Glomerular endothelial cell (primary cell): Measurements from ENCODE around the gene DACH2. TPM values are rescaled to one million over a fixed set of nuclear protein-coding genes. Genes with fewer than 3 reads are reported as not detected.

Experiments used
- DNase-seq: peaks from one replicate; pipeline ENCODE4 v3.0.0-alpha.2; 2011; ENCODE audit warnings: low read depth, low spot score; ENCODE audit errors: extremely low read depth
- total RNA-seq: library from RNA; depleted of rRNA; stranded (reverse); fragments of >200 nt; gene quantifications from 2 replicates; pipeline ENCODE4 v1.2.3, GENCODE V29; 2015

DACH2 gene
- total RNA-seq, 1 donor from 2014 or later, result not detected

- no peak for DNase-seq
Observed at GRCh38 chrX:86263526-86263925, 115.3 kb downstream of the DACH2 start.

DNA sequence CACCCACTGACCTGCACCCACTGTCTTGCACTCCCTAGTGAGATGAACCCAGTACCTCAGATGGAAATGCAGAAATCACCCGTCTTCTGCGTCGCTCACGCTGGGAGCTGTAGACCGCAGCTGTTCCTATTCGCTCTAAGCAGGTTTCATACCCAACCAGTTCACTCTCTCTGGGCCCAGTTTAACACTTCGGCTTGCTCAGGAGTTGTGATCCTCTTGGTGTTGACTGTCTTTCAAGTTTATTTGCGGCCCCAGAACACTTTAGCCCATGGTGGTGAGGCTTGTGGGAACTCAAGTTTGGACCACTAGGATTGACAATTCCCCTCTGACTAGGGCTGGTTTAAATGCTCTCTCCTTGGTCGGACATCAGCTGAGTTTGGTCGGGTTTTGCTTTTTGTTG, 147.0 kb downstream of the DACH2 start:
- no peak for DNase-seq

DNA sequence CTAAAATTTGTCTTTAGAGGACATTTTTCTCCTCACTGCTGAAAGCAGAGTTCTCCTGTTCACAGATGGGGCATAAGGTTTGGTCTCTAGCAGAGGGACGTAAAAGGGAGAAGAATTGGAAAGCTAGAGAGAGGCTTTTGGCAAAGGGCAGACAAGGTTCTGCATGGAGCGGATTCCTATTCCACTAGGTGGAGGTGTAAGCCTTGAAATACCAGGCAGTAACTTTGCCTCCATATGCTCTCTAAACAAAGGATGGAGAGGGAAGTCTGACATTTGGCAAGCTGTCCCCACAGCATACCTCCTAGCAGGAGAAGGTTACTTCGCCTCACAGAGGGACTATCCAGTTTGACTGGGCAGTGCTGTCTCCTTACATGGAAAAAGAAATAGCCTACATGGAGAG, 174.7 kb downstream of the DACH2 start:
- DNase-seq, result no peak

DNA sequence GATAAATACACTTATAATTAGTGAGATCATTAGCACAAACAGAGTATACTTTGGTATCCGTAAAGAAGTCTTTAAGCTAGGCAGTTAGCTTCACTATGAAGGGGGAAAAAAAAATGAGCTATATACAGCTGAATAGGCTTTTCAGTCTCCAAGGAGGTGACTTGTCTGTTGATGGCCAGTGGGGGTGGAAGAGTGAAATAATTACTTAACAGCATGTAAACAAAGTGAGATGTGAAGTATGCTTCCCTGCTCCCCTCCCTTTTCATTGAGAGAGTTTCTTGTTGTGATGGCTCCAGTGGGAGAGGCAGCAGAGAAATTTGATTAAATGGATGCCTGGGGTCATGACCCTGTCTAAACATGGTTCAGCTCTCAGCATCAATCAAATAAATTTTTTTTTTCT, 180.9 kb downstream of the DACH2 start:
- DNase-seq, result no peak

DNA sequence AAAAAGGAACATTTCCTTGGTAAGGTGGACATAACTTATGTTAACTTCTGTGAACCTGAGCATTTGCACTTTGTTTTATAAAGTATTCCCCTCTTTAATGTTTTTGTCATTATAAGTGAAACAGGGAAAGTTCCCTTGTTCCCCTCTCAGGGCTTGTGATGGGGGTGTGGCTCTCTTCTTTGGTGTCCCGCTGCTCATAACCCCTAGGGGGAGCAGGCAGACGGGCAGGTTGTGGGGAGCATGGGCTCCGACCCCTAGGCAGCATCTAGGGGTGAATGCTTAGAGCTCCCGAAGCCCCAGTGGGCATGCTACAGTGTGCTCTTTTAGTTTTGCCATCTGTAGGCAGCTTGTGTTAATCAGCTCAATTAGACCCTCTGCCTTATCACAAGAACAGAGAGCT, 200.4 kb downstream of the DACH2 start:
- DNase-seq, result no peak

- DNase-seq, result no peak
Observed at GRCh38 chrX:86349115-86349514, 200.9 kb downstream of the DACH2 start.

DNA sequence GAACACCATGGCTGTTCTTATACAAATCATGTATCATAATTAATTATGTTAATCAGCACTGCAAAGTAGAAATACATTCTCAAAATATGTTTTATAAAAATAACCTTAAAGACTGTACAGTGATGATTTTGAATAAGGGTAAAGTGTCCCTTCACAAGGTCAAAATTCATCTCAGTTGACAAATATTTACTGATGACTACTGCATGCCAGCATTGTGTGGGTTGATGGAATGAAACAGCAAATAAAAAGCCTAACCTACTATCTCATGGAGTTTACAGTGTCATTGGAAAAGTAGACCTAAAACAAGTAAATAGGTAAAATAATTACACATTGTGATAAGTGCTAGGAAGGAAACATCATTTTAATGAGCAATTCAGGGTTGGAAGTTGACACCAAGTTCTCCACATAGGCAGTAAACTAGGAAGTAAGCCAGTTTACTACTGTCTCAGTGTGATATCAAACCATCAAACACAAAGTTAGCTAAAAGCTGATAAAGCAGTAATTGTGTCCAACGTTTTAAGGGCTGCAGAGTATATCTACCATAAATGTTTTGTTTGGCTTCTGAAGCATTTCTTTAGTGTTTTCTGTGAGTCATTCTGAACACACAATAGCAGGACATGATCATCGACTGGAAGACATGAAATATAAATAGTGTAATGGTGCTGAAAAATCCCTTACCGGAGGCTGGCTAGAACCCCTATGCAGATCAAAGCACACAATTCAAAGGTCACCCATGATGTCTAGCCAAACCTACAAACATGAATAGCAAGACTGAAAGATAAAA, 221.8 kb downstream of the DACH2 start:
- DNase-seq, result no peak

- no peak for DNase-seq
Observed at GRCh38 chrX:86370927-86371326, 222.7 kb downstream of the DACH2 start.

GRCh38 chrX:86379209-86379608, 231.0 kb downstream of the DACH2 start:
- no peak for DNase-seq

DNA sequence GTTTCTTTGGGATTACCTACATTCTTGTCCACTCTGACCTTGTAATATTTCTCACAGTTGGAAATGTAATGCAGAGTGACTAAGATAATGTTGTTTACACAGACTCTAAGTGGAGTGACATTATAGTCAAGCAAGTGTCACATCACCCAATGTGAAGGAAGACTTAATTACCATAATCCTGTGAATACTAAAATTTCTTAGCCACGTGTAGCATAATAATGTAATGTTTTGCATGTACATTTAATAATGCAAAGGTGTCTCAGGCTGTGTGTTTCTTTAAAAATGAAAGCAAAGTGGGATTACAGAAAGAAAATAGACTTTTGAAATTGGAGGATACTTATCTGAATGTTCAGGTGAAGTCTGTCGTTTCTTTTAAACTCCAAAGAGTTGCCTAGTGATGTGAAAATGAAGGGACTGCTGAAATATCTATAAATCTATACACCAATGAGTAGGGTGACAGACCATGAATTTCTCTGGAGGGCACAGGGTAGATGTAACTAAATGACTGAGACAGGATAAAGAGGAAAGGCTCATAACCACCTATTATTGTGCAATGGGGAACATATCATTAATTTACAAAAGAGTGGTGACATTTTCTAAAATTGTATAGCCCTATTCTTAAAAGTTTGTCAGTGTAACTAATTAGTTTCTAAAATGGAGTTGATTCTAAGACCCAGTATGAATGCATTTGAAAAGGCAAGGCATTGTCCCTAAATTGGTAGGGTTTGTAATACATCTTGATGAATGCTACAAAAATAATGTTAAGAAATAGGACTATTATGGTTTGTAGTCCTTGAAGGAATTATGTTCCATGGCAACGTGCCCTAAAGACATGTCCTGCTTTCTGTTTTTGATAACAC, 235.7 kb downstream of the DACH2 start:
- no peak for DNase-seq

GRCh38 chrX:86407371-86407770, 259.1 kb downstream of the DACH2 start:
- no peak for DNase-seq

DNA sequence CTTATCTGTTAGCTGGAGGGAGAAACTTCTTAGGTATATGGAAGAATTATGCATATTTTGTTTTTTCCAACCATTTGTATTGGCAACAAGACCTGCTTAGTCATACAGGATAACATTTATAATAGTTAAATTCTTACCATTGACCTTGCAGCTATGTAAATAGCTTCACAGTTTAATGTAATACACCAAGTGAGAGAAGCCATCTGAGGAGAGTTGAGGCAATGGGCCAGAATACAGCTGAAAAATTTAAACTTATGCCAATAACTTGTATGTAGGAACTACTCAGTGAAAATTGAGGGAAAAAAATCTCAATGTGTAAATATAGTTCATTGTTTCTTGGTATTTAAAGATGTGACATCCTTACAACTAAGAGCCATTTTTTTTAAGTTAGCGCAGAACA, 273.5 kb downstream of the DACH2 start:
- no peak for DNase-seq

- no peak for DNase-seq
Observed at GRCh38 chrX:86436116-86436515, 287.9 kb downstream of the DACH2 start.

DNA sequence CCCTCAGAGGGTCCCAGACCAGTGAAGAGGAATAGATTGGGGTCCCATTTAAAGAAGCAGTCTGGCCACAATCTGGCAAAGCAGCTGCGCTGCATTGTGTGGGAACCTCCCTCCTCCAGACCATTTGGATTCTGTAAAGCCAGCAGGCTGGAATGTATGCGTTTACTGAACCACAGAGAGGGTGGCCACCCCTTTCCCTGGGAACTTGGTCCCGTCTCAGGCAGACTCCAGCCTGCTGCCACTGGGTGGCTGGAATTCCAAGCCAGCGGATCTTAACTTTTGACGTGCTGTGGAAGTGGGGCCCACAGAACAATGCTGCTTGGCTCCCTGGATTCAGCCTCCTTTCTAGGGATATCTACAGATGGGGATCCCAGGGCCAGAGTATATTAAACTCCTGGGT, 307.2 kb downstream of the DACH2 start:
- no peak for DNase-seq

- no peak for DNase-seq
Observed at GRCh38 chrX:86460760-86461159, 312.5 kb downstream of the DACH2 start.

DNA sequence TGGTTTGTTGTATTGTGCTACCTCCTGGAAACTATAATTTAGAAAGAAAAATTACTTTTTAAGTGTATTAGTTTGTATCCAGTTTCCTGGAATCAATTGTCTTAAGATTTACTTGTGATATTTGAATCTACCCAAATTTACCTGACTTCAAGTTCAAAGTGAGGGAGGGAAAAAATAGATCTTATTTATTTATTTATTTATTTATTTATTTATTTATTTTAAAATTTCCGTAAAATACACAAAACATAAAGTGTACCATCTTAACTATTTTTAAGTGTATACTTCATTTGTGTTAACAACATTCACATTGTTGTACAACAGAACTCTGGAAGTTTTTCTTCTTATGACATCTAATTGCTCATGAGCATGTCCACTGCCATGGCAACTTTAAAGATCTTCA, 356.0 kb downstream of the DACH2 start:
- DNase-seq, result no peak

GRCh38 chrX:86507331-86507730, 359.1 kb downstream of the DACH2 start:
- DNase-seq, result no peak

DNA sequence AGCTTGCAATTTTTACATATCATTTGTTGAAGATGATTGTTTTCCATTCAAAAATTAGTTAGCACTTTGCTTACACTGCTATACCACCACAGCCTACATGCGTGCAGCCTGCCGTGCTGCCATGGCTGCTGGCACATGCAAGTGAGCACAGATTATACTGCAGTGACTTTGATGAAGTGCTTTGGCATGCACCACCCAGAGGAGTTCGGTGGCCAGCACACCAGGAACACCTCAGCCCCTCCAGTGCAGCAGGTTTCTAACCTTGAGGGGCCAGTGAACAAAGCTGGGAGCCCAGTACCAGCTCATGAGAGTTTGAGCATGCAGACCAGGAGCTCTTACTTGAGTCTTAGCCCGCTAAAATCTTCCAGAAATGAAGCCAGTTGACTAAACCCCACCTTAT, 431.5 kb downstream of the DACH2 start:
- DNase-seq, result no peak

DNA sequence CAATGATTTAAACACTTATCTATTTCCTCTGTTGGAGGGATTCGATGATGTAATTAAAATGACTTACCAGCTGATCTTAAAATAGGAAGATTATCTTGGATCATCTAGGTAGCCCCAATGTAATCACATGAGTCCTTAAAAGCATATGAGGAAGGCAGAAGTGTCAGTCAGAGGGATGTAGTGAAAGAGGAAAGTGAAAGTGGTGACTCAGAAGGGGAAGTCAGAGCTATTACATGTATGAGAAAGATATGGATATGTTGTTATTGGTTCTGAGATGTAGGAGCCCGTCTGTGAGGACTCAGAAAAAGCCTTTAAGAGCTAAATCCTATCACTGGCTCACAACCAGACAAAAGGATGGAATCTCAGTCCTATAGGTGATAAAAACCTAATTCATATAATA, 456.4 kb downstream of the DACH2 start:
- no peak for DNase-seq

DNA sequence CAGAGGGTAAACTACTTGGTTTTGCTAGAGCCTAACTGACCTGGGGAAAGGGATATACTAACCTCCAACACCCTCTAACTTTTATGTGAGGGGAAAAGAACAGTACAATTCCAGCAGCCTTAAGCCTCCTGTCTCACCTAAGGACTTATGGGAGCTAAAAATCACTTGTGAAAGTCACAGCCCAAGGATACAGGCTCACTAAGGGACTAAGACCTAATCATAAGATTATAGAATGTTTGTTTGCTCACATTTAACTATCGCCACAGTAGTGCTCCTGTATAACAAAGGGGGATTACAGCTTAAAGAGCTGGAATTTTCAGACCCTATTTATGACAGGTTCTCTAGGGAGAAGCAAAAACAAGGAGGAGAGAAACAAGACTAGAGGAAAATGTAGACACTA, 548.7 kb downstream of the DACH2 start:
- no peak for DNase-seq

DNA sequence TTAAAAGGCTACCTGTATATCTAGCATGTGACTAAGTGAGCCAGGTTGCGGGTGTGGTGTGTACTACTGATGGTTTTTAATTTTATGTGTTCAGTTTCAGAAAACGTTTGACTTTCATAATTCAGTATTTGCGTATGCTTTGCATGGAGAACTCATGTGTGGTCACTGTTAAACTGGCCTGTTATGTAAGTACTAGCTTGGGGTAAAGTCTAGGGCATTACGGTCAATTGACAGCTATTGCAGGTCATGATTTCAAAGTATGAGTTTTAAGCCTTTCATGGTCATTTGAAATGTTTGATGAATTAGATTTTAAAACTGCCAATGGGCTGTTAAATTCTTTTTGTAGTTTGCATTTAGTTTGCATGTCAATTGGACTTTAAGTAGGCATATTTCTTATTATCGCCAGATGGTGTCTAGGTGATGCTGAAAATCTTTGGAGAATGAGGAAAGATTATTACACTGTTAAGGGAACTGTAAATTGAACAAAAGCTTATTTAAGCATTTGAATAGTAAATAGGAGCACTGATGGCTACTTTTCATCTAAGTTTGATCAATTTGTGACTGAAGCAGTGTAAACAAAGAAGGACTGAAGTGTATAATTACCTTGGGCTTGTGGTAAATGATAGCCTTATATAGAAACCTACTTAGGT, 563.4 kb downstream of the DACH2 start:
- DNase-seq, result no peak

DNA sequence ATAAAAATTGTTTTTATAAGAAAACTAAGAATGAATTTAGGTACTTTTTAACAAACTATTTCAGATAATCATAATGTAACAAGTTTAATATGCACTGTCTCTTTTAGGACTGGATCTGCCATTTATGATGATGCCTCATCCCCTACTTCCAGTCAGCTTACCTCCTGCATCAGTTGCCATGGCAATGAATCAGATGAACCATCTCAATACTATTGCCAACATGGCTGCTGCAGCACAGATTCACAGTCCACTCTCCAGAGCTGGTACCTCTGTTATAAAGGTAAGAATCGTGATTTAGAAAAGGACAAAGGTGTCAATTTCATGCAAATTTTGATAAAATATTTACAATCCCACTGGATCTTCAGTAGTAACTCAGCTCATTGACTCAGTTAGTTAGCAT, 566.2 kb downstream of the DACH2 start:
- DNase-seq, result no peak
